Vagina (tissue), 2 donors: ENCODE results near the gene DHRS7.

ENCODE experiments used
- POLR2AphosphoS5 ChIP-seq, 2 donors: sonication (generic); formaldehyde crosslinking; IDR thresholded peaks; one replicate each; pipeline ENCODE4 v1.9.0; 2017; ENCODE audit warnings: antibody characterized with exemption in 2 of 2, mild to moderate bottlenecking in 2 of 2, low read depth in 1 of 2; ENCODE audit not compliant: insufficient read depth in 1 of 2
- TF ChIP-seq, protein P1 (sequence below), 3 experiments: fragments of 450-650 bp in 2 of 3; fragments of 200-600 bp in 1 of 3; sonication (generic) in 1 of 3; IDR thresholded peaks; one replicate each; pipeline ENCODE4 v1.5.1; 2017 to 2019; ENCODE audit warnings: antibody characterized with exemption in 3 of 3, mild to moderate bottlenecking in 2 of 3, moderate library complexity in 2 of 3

DNA sequence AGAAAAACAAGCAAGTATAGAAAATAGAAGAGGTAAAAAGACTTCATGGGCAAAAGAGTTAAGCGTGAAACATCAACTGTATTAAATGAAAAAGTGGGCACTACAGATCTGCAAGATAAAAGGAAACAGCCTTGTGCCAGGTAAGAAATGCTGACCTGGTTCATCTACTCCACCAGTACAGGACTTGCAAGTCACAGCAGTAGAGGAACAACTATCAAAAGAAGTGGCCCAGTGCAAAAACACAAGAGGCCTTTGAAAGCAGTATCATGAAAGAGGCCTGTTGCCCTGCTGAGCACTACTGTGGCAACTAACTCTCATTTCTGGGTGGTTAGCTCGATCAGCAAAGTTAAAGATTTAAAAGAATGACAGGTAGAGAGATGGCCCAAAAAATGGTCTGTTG is 10.5 kb downstream of the DHRS7 start:
- TF ChIP-seq, protein P1, sequence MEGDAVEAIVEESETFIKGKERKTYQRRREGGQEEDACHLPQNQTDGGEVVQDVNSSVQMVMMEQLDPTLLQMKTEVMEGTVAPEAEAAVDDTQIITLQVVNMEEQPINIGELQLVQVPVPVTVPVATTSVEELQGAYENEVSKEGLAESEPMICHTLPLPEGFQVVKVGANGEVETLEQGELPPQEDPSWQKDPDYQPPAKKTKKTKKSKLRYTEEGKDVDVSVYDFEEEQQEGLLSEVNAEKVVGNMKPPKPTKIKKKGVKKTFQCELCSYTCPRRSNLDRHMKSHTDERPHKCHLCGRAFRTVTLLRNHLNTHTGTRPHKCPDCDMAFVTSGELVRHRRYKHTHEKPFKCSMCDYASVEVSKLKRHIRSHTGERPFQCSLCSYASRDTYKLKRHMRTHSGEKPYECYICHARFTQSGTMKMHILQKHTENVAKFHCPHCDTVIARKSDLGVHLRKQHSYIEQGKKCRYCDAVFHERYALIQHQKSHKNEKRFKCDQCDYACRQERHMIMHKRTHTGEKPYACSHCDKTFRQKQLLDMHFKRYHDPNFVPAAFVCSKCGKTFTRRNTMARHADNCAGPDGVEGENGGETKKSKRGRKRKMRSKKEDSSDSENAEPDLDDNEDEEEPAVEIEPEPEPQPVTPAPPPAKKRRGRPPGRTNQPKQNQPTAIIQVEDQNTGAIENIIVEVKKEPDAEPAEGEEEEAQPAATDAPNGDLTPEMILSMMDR (IDR thresholded peaks at IDR 0.05), result no peak
- TF ChIP-seq POLR2AphosphoS5 (IDR thresholded peaks at IDR 0.05; ENCODE audit: insufficient read depth in 1 of 2, low read depth in 1 of 2), result no peak
